Hypothalamus (tissue), 51 donors: ENCODE data around the gene MORN5.
A peak's percentile ranks its signal among the peaks of the same experiment; 100 is the strongest.

ENCODE experiments used
- DNase-seq, 51 donors: peaks; one replicate each; lab custom pipeline; 2025; lab: John Stamatoyannopoulos, UW

The MORN5 gene

DNA sequence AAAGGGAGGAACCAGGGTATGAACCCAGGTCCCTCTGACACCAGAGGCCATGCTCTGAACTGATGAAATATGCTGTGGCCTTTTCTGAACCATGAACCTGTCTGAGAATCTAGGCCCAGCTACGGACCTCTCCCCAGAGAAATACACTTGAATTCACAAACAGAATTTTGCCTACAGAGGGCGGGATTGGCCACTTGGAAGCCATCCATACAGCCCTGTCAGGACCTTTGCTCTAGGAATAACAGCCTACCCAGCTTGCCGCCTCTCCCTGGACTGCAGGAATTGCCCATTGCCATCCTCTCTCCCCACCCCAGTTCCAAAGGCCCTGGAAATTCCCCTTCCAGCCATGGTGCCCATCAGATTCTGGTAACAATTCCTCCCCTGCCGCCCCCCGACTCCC, 26.6 kb downstream of the MORN5 start:
- DNase-seq = no peak

DNA sequence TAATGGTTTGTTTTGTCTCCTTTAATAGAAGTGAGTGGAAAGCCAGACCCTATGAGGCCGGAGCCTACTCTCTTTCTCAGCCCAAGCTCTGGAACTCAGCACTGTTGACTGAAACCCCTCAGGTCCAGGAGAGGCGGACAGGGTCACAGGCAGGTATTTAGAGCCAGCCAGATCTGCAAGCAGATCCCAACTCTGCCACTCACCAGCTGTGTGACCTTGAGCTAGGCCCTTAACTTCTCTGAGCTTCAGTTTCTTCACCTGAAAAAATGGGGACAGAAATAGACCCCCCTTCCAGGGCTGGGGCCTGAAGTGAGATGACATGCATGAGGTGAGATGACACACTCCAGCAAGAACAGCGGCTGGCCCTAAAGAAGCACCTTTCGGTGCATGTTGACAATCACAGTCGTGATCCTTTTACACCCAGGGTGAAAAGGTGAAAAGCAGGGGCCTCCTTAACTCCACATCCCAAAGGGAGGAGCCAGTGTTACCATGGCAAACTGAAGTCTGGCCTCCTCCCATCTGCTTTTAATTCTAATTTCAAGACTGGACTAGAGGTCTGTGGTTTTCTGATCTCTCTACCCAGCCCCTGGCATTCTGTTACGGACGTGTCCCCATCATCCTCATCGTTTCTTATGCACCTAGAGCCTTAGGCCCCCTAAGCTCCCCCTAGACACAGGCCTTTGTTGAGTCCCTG, 27.2 kb downstream of the MORN5 start:
- no peak for DNase-seq

GRCh38 chr9:122188369-122188768, 28.7 kb downstream of the MORN5 start:
- DNase-seq = no peak

DNA sequence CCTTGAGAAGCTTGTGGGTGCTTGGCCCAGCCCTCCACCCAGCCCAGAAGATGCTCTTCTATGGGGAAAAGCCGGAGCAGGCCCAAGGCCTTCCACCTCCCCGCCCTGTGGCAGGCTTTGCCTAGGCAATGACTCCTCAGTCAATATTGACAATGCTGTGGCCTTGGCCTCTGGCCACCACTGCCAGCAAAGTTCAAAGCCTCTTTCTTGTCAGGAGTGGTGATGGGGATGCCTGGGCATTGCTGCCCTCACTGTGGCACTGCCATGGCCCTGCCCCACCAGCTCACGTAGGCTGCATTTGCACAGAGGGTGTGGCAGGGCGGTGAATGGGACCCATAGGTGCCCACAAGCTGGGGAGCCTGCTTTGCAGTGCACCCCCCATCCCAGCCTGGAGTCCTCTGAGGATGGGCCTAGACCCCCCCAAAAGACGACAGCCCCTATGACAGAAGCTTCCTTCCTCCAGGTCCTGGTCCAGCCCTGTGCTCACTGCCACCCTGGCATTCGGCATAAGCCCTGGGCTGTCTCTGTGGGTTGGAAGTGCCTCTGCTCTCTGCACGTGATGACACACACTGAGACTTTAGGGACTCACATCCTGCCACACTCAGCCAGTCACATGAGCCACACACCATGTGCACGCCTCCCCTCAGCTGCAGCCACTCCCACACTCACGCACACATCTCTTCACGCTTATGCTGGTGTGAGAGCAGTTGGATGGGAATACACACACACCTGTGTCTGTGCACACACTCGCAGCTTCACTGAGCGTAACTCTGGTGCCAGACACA, 31.1 kb downstream of the MORN5 start:
- peak in 11 of 51 donors; percentile 2 to 37 (median 13) for DNase-seq

- DNase-seq = no peak
Measured at GRCh38 chr9:122191584-122191983, 31.9 kb downstream of the MORN5 start.

- no peak for DNase-seq
Measured at GRCh38 chr9:122192261-122192875, 32.7 kb downstream of the MORN5 start.

- no peak for DNase-seq
Measured at GRCh38 chr9:122192914-122193525, 33.3 kb downstream of the MORN5 start.

DNA sequence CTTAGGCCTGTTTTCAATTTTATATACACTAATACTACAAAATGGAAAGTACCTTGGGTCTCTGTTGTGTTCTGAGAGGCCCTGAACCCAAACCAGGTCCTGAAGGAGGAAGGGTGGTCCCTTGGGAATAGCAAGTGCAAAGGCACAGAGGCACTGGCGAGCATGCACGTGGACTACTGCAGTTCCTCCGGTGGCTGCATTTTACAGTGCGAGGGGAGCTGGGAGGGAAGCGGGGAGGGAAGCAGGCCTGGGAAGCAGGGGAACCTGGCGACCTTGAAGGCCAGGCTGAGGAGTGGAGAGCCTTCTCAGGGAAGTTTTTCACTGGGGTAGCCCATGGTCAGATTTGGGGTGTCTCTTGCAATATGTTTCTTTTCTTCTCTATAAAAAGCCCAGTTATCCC, 33.9 kb downstream of the MORN5 start:
- no peak for DNase-seq

DNA sequence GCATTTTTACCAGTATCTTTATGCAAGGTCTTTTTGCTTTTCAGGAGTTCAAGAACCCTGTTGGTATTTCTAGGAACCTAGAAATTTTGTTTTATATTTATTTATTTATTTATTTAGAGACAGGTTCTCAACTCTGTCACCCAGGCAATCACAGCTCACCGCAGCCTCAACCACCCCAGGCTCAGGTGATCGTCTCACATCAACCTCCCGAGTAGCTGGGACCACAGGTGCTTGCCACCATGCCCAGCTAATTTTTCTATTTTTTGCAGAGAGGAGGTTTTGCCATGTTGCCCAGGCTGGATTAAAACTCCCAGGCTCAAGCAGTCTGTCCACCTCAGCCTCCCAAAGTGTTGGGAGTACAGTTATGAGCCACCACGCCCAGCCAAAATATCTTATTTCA, 36.2 kb downstream of the MORN5 start:
- no peak for DNase-seq

DNA sequence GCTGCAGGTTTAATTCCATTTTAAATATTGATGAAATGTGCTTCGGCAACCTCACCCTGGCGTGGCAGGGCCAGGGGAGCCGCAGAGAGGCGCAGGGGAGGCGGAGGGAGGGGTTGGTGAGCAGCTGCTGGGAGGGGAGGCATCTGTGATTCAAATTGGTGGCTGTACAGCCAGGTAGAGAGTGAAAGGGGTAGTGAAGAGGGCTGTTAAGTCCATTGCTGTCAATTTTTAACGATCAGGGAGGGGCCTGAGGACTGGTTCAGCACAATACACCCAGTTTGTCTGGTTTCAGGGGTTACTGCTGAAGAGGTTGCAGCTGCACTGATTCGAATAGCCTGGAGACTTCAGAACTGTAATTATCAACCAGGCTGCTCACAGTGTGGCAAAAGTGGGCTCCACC, 37.7 kb downstream of the MORN5 start:
- DNase-seq = no peak

GRCh38 chr9:122197882-122198281, 38.2 kb downstream of the MORN5 start:
- DNase-seq = no peak

GRCh38 chr9:122200960-122201595, 41.4 kb downstream of the MORN5 start:
- no peak for DNase-seq

GRCh38 chr9:122201641-122202040, 41.9 kb downstream of the MORN5 start:
- DNase-seq = no peak

DNA sequence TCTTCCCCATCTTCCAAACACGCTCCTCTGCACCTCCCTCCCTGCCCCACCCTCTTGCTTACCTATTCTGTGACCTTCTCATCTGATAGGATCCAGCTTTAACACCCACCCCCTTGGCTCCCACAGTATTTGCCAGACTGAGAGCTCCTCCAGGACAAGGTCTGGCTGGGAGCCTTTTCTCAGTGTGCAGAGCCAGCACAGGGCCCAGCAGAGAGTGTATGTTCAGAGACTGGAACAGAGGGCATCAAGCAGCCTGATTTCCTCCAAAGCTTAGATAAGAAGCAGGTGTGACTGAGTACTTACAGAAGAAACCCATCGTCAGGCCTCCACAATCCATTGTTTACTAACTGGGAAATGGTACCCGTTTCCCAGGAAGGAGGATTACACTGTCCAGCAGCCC, 42.4 kb downstream of the MORN5 start:
- DNase-seq = no peak

- no peak for DNase-seq
Measured at GRCh38 chr9:122204055-122204454, 44.3 kb downstream of the MORN5 start.

- no peak for DNase-seq
Measured at GRCh38 chr9:122204491-122204890, 44.8 kb downstream of the MORN5 start.

DNA sequence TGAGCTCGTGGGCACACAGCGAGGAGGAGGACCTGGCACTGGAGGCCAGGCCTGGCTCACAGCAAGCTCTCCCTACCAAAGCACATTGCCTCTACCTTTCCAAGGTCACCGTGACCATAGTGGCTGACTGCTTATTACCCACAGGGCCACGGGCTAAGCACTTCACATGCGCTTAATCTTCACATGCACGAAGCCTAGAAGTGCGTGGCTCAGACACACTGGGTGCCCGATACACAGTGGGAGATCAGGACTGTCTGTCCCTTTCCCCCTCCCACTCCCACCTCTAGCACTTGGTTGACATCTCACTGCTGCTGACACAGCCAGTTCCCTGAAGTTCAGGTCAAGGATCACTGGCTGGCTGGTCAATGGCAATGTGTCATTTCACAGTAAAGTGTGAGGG, 45.5 kb downstream of the MORN5 start:
- DNase-seq = no peak

- DNase-seq = no peak
Measured at GRCh38 chr9:122206118-122207046, 46.7 kb downstream of the MORN5 start.

DNA sequence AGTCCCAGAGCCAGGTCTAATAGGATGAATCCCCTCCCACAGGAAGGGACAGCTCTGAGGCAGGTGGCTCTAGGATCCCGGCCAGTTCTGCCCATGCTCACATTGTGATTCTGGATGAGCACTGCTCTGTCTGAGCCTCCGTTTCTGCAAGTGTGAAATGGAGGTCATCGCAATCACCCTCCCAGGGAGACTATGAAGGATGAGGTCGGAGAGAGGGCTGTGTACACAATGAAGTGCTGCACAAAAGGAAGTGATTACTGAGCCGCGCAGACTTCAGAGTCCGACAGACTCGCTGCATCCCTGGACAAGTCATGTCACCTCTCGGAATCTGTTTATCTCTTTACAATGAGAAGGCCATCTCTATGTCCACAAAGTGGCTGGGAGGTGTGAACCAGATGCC, 47.4 kb downstream of the MORN5 start:
- DNase-seq = no peak

- DNase-seq = no peak
Measured at GRCh38 chr9:122209451-122209850, 49.7 kb downstream of the MORN5 start.
